GM21717 (cell line): ENCODE data around the gene BTBD9.

Experiments used
- ATAC-seq: cut with Tn5 transposase; IDR thresholded peaks from one replicate; pipeline ENCODE4 v1.9.1; 2021; ENCODE audit warnings: mild to moderate bottlenecking, moderate library complexity; ENCODE audit not compliant: unreplicated experiment

Gene BTBD9

GRCh38 chr6:38603496-38603895, 36.2 kb downstream of the BTBD9 start:
- ATAC-seq = no peak

DNA sequence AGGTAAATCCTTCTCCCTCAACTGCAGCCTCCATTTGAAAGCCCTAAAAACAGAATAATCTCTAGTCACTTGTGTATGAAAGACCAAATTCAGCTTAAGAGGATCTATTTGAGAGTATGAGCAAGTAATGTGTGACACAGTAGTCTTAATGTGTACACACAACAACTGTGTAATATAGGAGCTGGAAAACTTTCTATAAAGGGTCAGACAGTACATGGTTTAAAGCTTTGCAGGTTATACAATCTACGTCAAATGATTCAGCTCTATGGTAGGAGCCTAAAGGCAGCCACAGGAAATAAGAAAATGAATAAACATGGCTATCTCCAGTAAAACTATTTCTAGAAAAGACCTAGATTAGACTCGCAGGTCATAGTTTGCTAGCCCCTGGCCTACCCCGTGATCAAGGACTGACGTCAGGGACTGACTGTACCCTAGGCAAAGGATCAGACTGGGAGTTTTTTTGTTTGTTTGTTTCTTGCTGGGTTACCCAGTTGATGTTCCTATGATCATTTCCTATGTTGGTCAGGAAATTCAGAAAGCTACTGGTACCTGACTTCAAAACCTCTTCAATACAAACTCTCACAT, 39.7 kb downstream of the BTBD9 start:
- ATAC-seq = no peak

GRCh38 chr6:38599261-38599660, 40.5 kb downstream of the BTBD9 start:
- ATAC-seq = no peak

GRCh38 chr6:38593998-38594665, 45.6 kb downstream of the BTBD9 start:
- no peak for ATAC-seq

DNA sequence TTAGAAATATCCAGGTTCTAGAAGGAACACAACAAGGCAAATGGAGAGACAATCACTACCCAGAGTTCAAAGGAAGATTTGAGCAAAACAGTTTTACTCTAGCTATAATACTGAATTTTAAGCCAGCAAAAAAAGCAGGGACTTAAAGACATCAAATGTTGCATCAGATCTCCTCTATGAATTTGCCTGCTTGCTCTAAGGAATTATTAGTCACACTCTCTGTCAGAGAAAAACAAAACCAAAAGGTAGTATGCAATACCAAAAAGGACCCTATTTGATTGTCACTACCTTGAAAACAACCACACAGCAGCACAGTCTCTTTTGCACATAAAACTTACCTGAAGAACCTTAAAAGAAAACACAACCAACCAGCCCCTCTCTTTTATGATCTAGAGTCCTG, 46.3 kb downstream of the BTBD9 start:
- no peak for ATAC-seq

DNA sequence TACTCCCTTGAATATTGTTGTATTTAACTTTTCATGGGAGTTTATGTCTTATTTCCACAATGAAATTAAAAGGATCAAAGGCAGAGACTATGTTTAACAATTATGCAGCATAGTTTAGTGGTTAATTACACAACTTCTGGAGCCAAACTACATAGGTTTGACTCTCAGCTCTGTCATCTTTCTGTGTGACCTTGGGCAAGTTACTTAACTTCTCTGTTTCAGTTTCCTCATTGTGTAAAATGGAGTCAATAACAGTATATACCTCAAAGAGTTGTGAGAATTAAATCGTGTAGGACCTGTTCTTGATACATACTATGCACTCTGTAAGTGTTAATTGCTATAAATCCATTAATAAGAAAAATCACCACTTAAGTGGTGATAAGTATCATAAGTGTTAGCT, 48.3 kb downstream of the BTBD9 start:
- ATAC-seq = no peak

- no peak for ATAC-seq
These were observed 50.4 kb downstream of the BTBD9 start for GRCh38 chr6:38589367-38589720.

GRCh38 chr6:38588631-38589366, 50.9 kb downstream of the BTBD9 start:
- ATAC-seq = no peak

GRCh38 chr6:38587766-38588362, 51.9 kb downstream of the BTBD9 start:
- ATAC-seq = no peak

- ATAC-seq = no peak
These were observed 52.7 kb downstream of the BTBD9 start for GRCh38 chr6:38586992-38587391.

GRCh38 chr6:38584731-38585130, 55.0 kb downstream of the BTBD9 start:
- ATAC-seq = no peak

DNA sequence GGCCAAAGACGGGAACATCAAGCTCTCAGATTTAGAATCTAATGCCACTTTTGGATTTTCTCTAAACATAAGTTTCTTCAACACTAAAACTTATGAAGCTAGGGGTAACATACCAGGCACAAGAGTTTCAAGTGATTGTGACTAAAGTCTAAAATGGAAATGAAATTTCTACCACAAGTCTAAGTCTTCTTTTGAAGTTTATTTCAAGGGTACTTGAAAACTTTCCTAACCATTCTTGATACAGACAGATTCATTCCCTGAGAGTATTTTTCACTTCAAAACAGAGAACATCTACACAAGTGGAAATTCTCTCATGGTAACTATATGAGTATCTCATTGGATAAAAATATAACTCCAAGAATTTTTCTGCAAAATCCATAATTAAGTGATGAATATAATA, 56.2 kb downstream of the BTBD9 start:
- ATAC-seq = no peak

GRCh38 chr6:38580030-38580429, 59.7 kb downstream of the BTBD9 start:
- ATAC-seq = no peak

DNA sequence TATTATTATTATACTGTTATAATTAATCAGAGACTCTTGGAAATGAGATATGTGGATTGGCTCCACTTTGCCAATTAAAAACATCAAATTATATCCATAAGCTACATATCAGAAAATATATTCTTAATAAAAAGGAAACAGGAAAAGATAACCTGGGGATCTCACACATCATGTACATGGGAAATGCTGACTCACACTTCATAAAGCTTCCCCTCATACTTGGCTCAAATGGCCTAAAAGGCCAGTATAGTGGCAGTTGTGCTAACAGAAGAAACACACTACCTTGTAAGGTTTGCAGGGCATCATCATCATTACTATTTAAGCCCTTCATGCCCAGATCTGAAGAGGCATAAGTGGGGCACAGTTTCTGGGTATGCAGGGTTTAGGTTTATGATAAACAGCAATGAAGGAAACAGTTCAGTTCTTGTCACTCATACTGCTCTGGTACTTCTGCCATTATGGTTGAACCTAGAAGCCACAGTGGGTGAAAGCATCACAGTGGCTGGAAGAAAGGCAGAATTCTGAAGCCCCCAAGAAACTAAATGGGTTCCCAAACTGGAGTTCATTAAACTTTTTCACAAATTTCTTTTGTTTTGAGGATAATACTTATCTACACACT, 60.6 kb downstream of the BTBD9 start:
- ATAC-seq = no peak

- no peak for ATAC-seq
These were observed 61.7 kb downstream of the BTBD9 start for GRCh38 chr6:38578075-38578474.

DNA sequence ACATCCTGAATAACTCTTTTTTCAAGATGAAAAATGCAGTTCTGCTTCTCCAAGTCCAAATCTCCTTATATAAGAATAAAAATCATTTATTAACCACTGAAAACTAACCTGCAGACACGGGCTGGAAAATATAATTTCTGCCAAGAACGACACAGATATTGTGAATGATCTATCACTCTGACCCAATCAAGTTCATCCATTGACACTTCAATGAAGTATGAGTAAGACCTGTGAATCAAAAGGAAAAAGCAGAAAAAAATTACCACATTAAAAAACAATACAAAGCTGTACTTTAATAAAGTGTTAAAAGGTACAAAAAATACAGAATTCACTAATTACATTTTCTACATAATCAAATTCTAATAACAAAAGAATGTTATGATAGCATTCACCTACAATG, 62.2 kb downstream of the BTBD9 start:
- no peak for ATAC-seq

- no peak for ATAC-seq
These were observed 65.8 kb downstream of the BTBD9 start for GRCh38 chr6:38573801-38574395.

GRCh38 chr6:38572186-38572813, 67.4 kb downstream of the BTBD9 start:
- ATAC-seq = no peak

DNA sequence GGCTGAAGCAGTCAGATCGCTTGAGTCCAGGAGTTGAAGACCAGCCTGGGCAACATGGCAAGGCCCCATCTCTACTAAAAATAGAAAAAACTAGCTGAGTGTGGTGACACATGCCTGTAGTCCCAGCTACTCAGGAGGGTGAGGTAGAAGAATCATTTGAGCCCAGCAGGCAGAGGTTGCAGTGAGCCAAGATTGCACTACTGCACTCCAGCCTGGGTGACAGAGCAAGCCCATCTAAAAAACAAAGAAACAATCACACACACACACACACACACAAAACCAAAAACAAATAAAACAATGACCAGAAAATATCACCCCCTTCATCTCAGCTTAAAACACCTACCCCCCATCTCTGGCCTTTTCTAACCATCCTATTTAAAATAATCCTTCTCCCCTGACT, 68.0 kb downstream of the BTBD9 start:
- no peak for ATAC-seq

DNA sequence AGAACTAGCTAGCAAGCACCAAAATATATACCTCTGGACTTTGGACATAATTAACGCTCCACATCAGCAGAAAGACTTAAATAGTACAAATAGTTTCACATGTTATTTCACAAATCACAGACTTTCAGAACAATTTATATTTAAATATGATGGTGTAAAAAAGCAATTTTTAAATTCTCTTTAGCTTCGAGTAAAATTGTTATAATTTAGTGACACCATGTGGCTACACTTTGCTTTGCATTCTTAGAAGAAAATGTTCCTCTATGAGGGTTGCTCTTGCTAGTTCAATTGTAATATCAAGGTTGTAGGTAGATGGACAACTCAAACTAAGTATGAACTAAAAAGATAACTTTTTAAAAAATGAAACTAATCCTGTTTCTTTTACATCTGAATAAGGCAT, 69.0 kb downstream of the BTBD9 start:
- no peak for ATAC-seq

GRCh38 chr6:38567436-38567835, 72.3 kb downstream of the BTBD9 start:
- no peak for ATAC-seq
